Muscle layer of duodenum (tissue), 2 donors: ENCODE results near the gene VIPAS39.

Experiments used
- H3K27ac ChIP-seq: one replicate; pipeline ENCODE4 v1.7.0; 2013; ENCODE audit warnings: mild to moderate bottlenecking, low read length
- H3K27me3 ChIP-seq: one replicate; pipeline ENCODE4 v1.7.0; 2013; ENCODE audit warnings: low read depth, mild to moderate bottlenecking, control low read depth, low read length
- H3K36me3 ChIP-seq, 2 donors: one replicate each; pipeline ENCODE4 v1.7.0; 2013; ENCODE audit warnings: low read length in 2 of 2, control low read depth in 1 of 2, mild to moderate bottlenecking in 1 of 2; ENCODE audit not compliant: insufficient read depth in 2 of 2, control insufficient read depth in 1 of 2
- H3K4me1 ChIP-seq, 2 donors: one replicate each; pipeline ENCODE4 v1.7.0; 2013; ENCODE audit warnings: low read length in 2 of 2, mild to moderate bottlenecking in 2 of 2, control low read depth in 1 of 2, moderate library complexity in 1 of 2; ENCODE audit not compliant: insufficient read depth in 2 of 2, control insufficient read depth in 1 of 2
- H3K4me3 ChIP-seq, 2 donors: one replicate each; pipeline ENCODE4 v1.7.0; 2013; ENCODE audit warnings: low read length in 2 of 2, low read depth in 1 of 2, mild to moderate bottlenecking in 1 of 2
- H3K9me3 ChIP-seq, 2 donors: one replicate each; pipeline ENCODE4 v1.7.0; 2013; ENCODE audit warnings: low read length in 2 of 2, control low read depth in 1 of 2, mild to moderate bottlenecking in 1 of 2; ENCODE audit not compliant: control insufficient read depth in 1 of 2
- donor health status: healthy.

VIPAS39 gene

GRCh38 chr14:77390188-77390587, 67.2 kb downstream of the VIPAS39 start:
- H3K4me3 ChIP-seq, result no peak overlapping the region
- no peaks in the 10 kb centered on the region for H3K27me3 ChIP-seq
- no peaks in the 10 kb centered on the region for H3K9me3 ChIP-seq
- H3K4me1 ChIP-seq, result no peaks in the 10 kb centered on the region
- no peak overlapping the region for H3K27ac ChIP-seq
- H3K36me3 ChIP-seq, result no peaks in the 10 kb centered on the region

DNA sequence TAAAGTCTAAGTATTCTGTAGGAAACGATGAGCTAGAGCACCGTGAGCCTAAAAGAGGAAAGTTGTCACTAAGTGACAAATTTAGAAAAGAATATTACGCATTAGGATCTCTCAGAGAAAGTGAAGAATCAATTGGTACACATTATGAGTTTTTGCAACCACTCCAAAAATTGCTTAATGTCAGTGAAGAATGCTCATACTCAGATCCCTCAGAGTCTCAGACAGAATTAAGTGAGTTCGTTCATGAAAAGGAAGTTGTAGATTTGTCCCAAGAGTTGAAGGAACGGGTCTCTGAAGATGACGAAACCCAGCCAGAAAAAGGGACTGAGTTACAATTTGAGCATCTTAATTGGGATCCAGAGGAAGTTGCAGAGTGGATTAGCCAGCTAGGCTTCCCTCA, 78.7 kb downstream of the VIPAS39 start:
- no peak overlapping the region for H3K4me3 ChIP-seq
- no peaks in the 10 kb centered on the region for H3K27me3 ChIP-seq
- H3K27ac ChIP-seq, result no peak overlapping the region
- peaks cover 7 to 14% of the 10 kb centered on the region in 2 donors for H3K4me1 ChIP-seq
- H3K9me3 ChIP-seq, result no peaks in the 10 kb centered on the region
- peaks cover 0 to 3% of the 10 kb centered on the region in 2 donors for H3K36me3 ChIP-seq

- no peak overlapping the region for H3K27ac ChIP-seq
- peaks cover 7 to 14% of the 10 kb centered on the region in 2 donors for H3K4me1 ChIP-seq
- H3K4me3 ChIP-seq, result peak overlapping the region; percentile 92 to 98
- H3K9me3 ChIP-seq, result no peaks in the 10 kb centered on the region
- no peaks in the 10 kb centered on the region for H3K27me3 ChIP-seq
- peaks cover 0 to 3% of the 10 kb centered on the region in 2 donors for H3K36me3 ChIP-seq
Observed at GRCh38 chr14:77377502-77377844, 79.9 kb downstream of the VIPAS39 start.

DNA sequence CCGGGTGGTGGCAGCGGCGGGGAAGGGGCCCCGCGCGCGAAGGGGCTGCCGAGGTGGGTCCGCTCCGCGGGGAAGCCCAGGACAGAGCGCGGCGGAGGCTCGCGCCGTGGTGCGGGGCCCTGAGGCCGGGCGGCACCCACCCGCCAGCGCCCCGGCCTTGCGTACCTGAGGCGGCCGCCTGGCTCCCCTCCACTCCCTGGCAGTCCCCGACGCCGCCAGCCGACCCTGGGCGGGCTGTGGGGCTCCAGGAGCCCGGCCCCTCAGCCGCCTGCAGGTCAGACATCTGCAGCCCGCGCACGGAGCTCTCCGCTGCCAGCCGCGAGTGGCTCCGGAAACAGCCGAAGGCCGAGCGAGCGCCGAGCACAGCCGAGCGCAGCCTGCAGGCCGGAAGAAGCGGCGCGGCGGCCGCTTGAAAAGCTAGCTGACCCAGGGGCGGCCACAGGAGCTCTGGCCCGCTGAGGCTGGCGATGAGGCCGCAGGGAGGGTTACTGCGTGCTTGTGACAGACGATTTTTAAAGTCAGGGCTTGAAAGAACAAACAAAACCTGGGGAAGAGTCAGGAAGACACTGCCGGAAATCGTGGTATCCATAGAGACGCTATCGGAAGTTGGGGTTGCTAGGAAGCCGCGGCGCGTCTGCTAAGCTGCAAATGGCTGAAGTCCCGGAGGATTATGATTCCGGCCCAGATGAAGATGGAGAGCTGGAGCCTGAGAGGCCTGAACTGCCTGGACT, 80.5 kb downstream of the VIPAS39 start, which contains the start of the genes SAMD15 and TMED8:
Gene SAMD15 (plus strand): TSS at position 609 of the 731 bp plus-strand sequence. CDS start 40 bp downstream, at position 649.
Gene TMED8 (minus strand): TSS at position 324 of the 731 bp plus-strand sequence. CDS start 41 bp downstream, at position 283.
- H3K9me3 ChIP-seq, result no peaks in the 10 kb centered on the region
- peaks cover 0 to 3% of the 10 kb centered on the region in 2 donors for H3K36me3 ChIP-seq
- H3K27ac ChIP-seq, result peak within 1 kb of the TSS; percentile 68
- peak within 1 kb of the TSS; percentile 92 to 98 for H3K4me3 ChIP-seq
- H3K27me3 ChIP-seq, result no peaks in the 10 kb centered on the region
- peaks cover 7 to 14% of the 10 kb centered on the region in 2 donors for H3K4me1 ChIP-seq
